ENCODE results near the gene RFX4. TPM values are rescaled to one million over a fixed set of nuclear protein-coding genes. Genes with fewer than 3 reads are reported as not detected.

The RFX4 gene
- total and polyA plus RNA-seq, 12 donors = 0.08 TPM; not detected in 11

GRCh38 chr12:106584104-106585064 lies 1.6 kb downstream of the RFX4 start:
- WGBS, 4 donors = 11 to 23% (median 12%) methylated on average over 31 to 41 of the region's 41 CpGs
- no peak for DNase-seq
- intact Hi-C loops (cut with DNase I) = no loop called here

DNA sequence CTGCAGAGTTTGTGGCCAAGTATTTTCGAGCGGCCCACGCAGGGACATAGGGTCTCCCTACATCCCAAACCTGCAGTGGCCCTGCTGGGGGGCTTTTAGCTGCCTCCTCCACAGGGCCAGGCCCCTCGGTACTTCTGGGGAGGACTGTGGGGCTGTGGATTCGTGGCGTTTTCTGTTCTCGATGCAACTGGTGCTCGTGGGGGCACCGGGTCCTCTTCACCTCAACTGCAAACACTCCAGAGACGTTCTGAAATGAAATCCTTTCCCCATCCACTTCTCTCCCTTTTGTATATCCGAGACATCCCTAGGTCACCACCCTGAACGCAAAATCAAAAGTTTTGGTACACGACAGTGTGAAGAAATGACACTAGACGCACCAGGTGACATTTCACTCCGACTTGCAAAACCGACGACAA lies 2.3 kb downstream of the RFX4 start:
- peaks cover 29 to 36% of the 10 kb centered on the region in 2 donors for H3K4me1 ChIP-seq (replicated peaks in 1 of 2)
- intact Hi-C loops (cut with DNase I) = no loop called here
- DNase-seq = no peak
- TF ChIP-seq POLR2A (IDR thresholded peaks at IDR 0.05) = no peak
- TF ChIP-seq, protein P1, sequence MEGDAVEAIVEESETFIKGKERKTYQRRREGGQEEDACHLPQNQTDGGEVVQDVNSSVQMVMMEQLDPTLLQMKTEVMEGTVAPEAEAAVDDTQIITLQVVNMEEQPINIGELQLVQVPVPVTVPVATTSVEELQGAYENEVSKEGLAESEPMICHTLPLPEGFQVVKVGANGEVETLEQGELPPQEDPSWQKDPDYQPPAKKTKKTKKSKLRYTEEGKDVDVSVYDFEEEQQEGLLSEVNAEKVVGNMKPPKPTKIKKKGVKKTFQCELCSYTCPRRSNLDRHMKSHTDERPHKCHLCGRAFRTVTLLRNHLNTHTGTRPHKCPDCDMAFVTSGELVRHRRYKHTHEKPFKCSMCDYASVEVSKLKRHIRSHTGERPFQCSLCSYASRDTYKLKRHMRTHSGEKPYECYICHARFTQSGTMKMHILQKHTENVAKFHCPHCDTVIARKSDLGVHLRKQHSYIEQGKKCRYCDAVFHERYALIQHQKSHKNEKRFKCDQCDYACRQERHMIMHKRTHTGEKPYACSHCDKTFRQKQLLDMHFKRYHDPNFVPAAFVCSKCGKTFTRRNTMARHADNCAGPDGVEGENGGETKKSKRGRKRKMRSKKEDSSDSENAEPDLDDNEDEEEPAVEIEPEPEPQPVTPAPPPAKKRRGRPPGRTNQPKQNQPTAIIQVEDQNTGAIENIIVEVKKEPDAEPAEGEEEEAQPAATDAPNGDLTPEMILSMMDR (IDR thresholded peaks at IDR 0.05) = no peak
- H3K9me3 ChIP-seq (replicated peaks in 1 of 3) = no peaks in the 10 kb centered on the region
- peaks cover 93% of the 10 kb centered on the region for H3K27me3 ChIP-seq
- 5 to 9% (median 8%) methylated on average over 16 to 17 of the region's 17 CpGs for WGBS, 4 donors
- H3K36me3 ChIP-seq (replicated peaks in 1 of 2) = no peaks in the 10 kb centered on the region
- H3K27ac ChIP-seq = no peak overlapping the region
- no peak overlapping the region for H3K4me3 ChIP-seq

More at GRCh38 chr12:106584104-106585064, 1.6 kb downstream of the RFX4 start:
- Histone ChIP-seq H3K27ac (no peak overlapping the region), H3K36me3 (replicated peaks in 1 of 2) (no peaks in the 10 kb centered on the region), H3K27me3 (peaks cover 95% of the 10 kb centered on the region), H3K9me3 (replicated peaks in 1 of 3) (no peaks in the 10 kb centered on the region), H3K4me1 (replicated peaks in 1 of 2) (peaks cover 29 to 36% of the 10 kb centered on the region in 2 donors), H3K4me3 (peak overlapping the region in 1 of 4 donors; percentile 35)
- no peak for TF ChIP-seq POLR2A (IDR thresholded peaks at IDR 0.05)
- TF ChIP-seq, protein P1 (IDR thresholded peaks at IDR 0.05) = no peak

DNA sequence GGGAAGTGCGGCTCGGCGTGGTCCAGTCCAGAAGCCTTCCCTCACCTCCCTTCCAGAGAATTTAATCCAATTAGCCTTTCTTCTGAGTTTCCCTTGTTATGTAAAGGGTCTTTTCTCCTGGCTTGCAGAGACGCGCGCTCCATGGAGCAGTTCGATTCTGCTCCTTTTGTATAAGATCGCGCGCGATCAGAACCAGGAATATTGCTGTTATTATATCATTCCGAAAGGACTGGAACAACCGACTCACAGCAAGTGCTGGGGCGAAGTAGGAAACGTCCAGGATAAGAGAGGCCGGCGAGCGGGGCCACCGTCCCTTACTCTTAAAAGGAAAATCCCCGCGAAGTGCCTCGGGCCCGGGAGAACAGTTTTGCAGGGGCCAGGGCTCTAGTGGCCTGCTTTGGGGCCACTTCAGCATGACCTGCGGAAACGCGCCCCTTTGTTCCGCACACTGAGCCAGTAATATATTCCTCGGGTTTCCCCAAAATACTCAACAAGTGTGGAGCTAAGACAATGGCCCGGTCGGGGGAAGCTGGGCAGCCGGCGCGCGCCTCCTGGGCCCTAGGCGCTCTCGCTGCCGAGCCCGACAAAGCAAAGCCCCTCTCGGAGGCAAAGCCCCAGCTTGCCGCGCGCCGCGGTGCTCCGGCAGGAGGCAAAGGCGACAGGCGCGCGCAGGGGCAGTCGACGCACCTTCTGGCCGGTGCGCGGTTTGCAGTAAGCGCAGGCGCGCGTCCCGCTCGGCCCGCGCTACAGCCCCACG lies 2.9 kb downstream of the RFX4 start:
- intact Hi-C loops (cut with DNase I) = no loop called here
- H3K36me3 ChIP-seq (replicated peaks in 1 of 2) = no peaks in the 10 kb centered on the region
- no peaks in the 10 kb centered on the region for H3K9me3 ChIP-seq (replicated peaks in 1 of 3)
- peaks cover 88% of the 10 kb centered on the region for H3K27me3 ChIP-seq
- TF ChIP-seq, protein P1 (IDR thresholded peaks at IDR 0.05) = no peak
- no peak for TF ChIP-seq POLR2A (IDR thresholded peaks at IDR 0.05)
- WGBS, 4 donors = 2 to 6% (median 3%) methylated on average over 19 to 63 of the region's 63 CpGs
- no peak for DNase-seq
- H3K4me1 ChIP-seq (replicated peaks in 1 of 2) = peaks cover 29 to 36% of the 10 kb centered on the region in 2 donors
- H3K4me3 ChIP-seq = no peak overlapping the region
- no peak overlapping the region for H3K27ac ChIP-seq

GRCh38 chr12:106586278-106586802 lies 3.5 kb downstream of the RFX4 start:
- Histone ChIP-seq H3K36me3 (replicated peaks in 1 of 2) (no peaks in the 10 kb centered on the region), H3K4me1 (replicated peaks in 1 of 2) (peaks cover 25 to 29% of the 10 kb centered on the region in 2 donors), H3K27me3 (peaks cover 86% of the 10 kb centered on the region), H3K27ac (no peak overlapping the region), H3K4me3 (no peak overlapping the region), H3K9me3 (replicated peaks in 1 of 3) (no peaks in the 10 kb centered on the region)
- DNase-seq = no peak
- TF ChIP-seq POLR2A (IDR thresholded peaks at IDR 0.05) = no peak
- TF ChIP-seq, protein P1 (IDR thresholded peaks at IDR 0.05) = no peak
- intact Hi-C loops (cut with DNase I) = no loop called here
- 2 to 3% (median 2%) methylated on average over 6 to 35 of the region's 35 CpGs for WGBS, 4 donors

Data from adrenal gland (tissue), 12 donors.